Liver (tissue), 9 donors: ENCODE data around the gene SLC2A9. TPM values are rescaled to one million over a fixed set of nuclear protein-coding genes. Genes with fewer than 3 reads are reported as not detected.

Source experiments
- DNase-seq: peaks from one replicate; pipeline ENCODE4 v3.0.0-alpha.2; 2017; ENCODE audit warnings: low spot score
- H3K27ac ChIP-seq, 2 donors: one replicate each; pipeline ENCODE4 v1.7.0; 2013; ENCODE audit warnings: inconsistent platforms in 2 of 2, low read length in 2 of 2, control low read depth in 1 of 2, low read depth in 1 of 2, mild to moderate bottlenecking in 1 of 2
- H3K27me3 ChIP-seq, 4 donors: one replicate each; pipeline versions ENCODE4 v1.6.1 to v1.7.0; 2013; ENCODE audit warnings: low read length in 3 of 4, inconsistent platforms in 1 of 4, mild to moderate bottlenecking in 1 of 4, moderate library complexity in 1 of 4; ENCODE audit not compliant: control insufficient read depth in 4 of 4, insufficient read depth in 4 of 4
- H3K36me3 ChIP-seq, 4 donors: one replicate each; pipeline versions ENCODE4 v1.6.1 to v1.7.0; 2013; ENCODE audit warnings: low read length in 3 of 4, mild to moderate bottlenecking in 3 of 4, low read depth in 1 of 4, moderate library complexity in 1 of 4; ENCODE audit not compliant: control insufficient read depth in 4 of 4, insufficient read depth in 3 of 4
- H3K4me1 ChIP-seq, 4 donors: one replicate each; pipeline versions ENCODE4 v1.6.1 to v1.7.0; 2013; ENCODE audit warnings: low read length in 3 of 4, mild to moderate bottlenecking in 3 of 4, moderate library complexity in 1 of 4; ENCODE audit not compliant: control insufficient read depth in 4 of 4, insufficient read depth in 4 of 4
- H3K4me3 ChIP-seq, 3 donors: one replicate each; pipeline versions ENCODE4 v1.6.1 to v1.7.0; 2013; ENCODE audit warnings: low read length in 3 of 3, control low read depth in 1 of 3, low read depth in 1 of 3, mild to moderate bottlenecking in 1 of 3
- H3K9ac ChIP-seq, 2 donors: one replicate each; pipeline ENCODE4 v1.7.0; 2013; ENCODE audit warnings: low read length in 2 of 2, mild to moderate bottlenecking in 2 of 2, moderate library complexity in 2 of 2, control low read depth in 1 of 2, low read depth in 1 of 2
- H3K9me3 ChIP-seq, 4 donors: one replicate each; pipeline versions ENCODE4 v1.6.1 to v1.7.0; 2013; ENCODE audit warnings: low read length in 3 of 4; ENCODE audit not compliant: control insufficient read depth in 4 of 4
- EGR1 ChIP-seq, 2 donors: IDR thresholded peaks; 2 replicates each; pipeline ENCODE4 v1.6.1; 2016 to 2018; ENCODE audit warnings: antibody characterized with exemption in 2 of 2, low read depth in 2 of 2
- FOXA1 ChIP-seq: IDR thresholded peaks from 2 replicates; pipeline ENCODE4 v1.6.1; 2016; ENCODE audit warnings: antibody characterized with exemption
- GABPA ChIP-seq, 2 donors: IDR thresholded peaks in 1 of 2; conservative IDR thresholded peaks in 1 of 2; 2 replicates each; pipeline ENCODE4 v1.6.1; 2016; ENCODE audit warnings: antibody characterized with exemption in 2 of 2, mild to moderate bottlenecking in 1 of 2, moderate library complexity in 1 of 2
- HNF4A ChIP-seq, 2 donors: conservative IDR thresholded peaks; 2 replicates each; pipeline ENCODE4 v1.6.1; 2016; ENCODE audit warnings: antibody characterized with exemption in 2 of 2, mild to moderate bottlenecking in 2 of 2
- HNF4G ChIP-seq: IDR thresholded peaks from 2 replicates; pipeline ENCODE4 v1.6.1; 2016; ENCODE audit warnings: antibody characterized with exemption
- JUND ChIP-seq, 2 donors: IDR thresholded peaks; 2 replicates each; pipeline ENCODE4 v1.6.1; 2016; ENCODE audit warnings: antibody characterized with exemption in 2 of 2
- MAX ChIP-seq: IDR thresholded peaks from 2 replicates; pipeline ENCODE4 v1.6.1; 2016; ENCODE audit warnings: antibody characterized with exemption
- NR2F2 ChIP-seq: IDR thresholded peaks from 2 replicates; pipeline ENCODE4 v1.6.1; 2016; ENCODE audit warnings: antibody characterized with exemption
- RXRA ChIP-seq, 2 donors: IDR thresholded peaks; 2 replicates each; pipeline ENCODE4 v1.6.1; 2017 to 2018; ENCODE audit warnings: antibody characterized with exemption in 2 of 2, mild to moderate bottlenecking in 1 of 2
- SP1 ChIP-seq: IDR thresholded peaks from 2 replicates; pipeline ENCODE4 v1.6.1; 2018; ENCODE audit warnings: antibody characterized with exemption, mild to moderate bottlenecking
- TAF1 ChIP-seq: conservative IDR thresholded peaks from 2 replicates; pipeline ENCODE4 v1.6.1; 2016; ENCODE audit warnings: antibody characterized with exemption, mild to moderate bottlenecking
- YY1 ChIP-seq: IDR thresholded peaks from 2 replicates; pipeline ENCODE4 v1.6.1; 2016; ENCODE audit warnings: antibody characterized with exemption, mild to moderate bottlenecking
- WGBS: extraction: QIAGEN DNeasy Blood & Tissue Kit; methylation state at CpG from one replicate; pipeline ENCODE4 v1.1.7; 2013; 5-methylcytosine and 5-hydroxymethylcytosine counted together
- polyA plus RNA-seq, 2 donors: library from polyadenylated mRNA; stranded (reverse) in 1 of 2; unstranded in 1 of 2; fragments of 200-250 nt in 1 of 2; fragments of >200 nt in 1 of 2; fragmentation: Nextera tagmentation in 1 of 2; extraction: Ambion mirVana in 1 of 2; gene quantifications; one replicate each; pipeline versions ENCODE4 v1.2.1 to v1.2.3, GENCODE V29; 2013 to 2015
- total RNA-seq, 2 donors: library from RNA; depleted of rRNA; stranded (reverse); fragments of >200 nt; gene quantifications; one replicate each; pipeline ENCODE4 v1.2.3, GENCODE V29; 2014
- TF ChIP-seq, protein P1 (sequence below): fragments of 150-350 bp; IDR thresholded peaks from 2 replicates; pipeline ENCODE4 v1.5.1; 2017; ENCODE audit warnings: improper control_type of control experiment, low read depth, low read length; ENCODE audit not compliant: missing input control
- TF ChIP-seq, protein P2 (sequence below): IDR thresholded peaks from 2 replicates; pipeline ENCODE4 v1.6.1; 2016; ENCODE audit warnings: antibody characterized with exemption
- TF ChIP-seq, protein P3 (sequence below): IDR thresholded peaks from 2 replicates; pipeline ENCODE4 v1.6.1; 2016; ENCODE audit warnings: antibody characterized with exemption, mild to moderate bottlenecking
- donor health status: healthy.
- donor health status: healthy.
- donor health status: healthy.
- donor health status: healthy.
- donor health status: healthy.

SLC2A9 gene
- total and polyA plus RNA-seq, 4 donors: 6.2 to 49.0 (median 21.6) TPM

DNA sequence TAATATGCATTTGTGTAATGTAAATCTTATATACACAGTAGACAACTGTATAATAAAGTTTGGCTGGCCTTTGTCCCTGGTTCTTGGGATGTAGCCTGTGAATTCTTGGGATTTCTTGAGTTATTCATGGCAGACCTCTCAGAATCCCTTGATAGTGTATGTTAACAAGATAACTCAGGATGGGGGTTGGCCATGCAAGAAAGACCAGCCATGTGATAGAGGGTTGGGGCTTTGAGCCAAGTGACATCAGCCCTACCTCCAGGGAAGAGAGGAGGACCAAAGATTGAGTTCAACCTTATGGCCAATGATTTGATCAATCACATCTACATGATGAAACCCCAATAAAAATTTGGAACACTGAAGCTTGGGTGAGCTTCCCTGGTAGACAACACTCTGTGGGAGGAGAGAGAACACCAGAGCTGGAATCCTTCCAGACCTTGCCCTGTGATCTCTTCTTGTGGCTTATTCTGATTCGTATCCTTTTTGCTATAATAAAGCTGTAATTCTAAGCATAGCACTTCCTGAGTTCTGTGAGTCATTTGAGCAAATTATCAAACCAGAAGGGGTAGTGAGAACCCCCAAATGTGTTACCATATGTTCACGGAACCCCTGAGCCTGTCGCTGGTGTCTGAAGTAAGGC, 11.3 kb downstream of the SLC2A9 start:
- no peak for DNase-seq
- Histone ChIP-seq H3K4me3 (no peak overlapping the region), H3K9ac (no peak overlapping the region), H3K27ac (no peak overlapping the region), H3K9me3 (no peaks in the 10 kb centered on the region), H3K36me3 (no peaks in the 10 kb centered on the region), H3K27me3 (no peaks in the 10 kb centered on the region), H3K4me1 (peaks cover 17 to 39% (median 26%) of the 10 kb centered on the region in 4 donors)
- TF ChIP-seq, protein P1, sequence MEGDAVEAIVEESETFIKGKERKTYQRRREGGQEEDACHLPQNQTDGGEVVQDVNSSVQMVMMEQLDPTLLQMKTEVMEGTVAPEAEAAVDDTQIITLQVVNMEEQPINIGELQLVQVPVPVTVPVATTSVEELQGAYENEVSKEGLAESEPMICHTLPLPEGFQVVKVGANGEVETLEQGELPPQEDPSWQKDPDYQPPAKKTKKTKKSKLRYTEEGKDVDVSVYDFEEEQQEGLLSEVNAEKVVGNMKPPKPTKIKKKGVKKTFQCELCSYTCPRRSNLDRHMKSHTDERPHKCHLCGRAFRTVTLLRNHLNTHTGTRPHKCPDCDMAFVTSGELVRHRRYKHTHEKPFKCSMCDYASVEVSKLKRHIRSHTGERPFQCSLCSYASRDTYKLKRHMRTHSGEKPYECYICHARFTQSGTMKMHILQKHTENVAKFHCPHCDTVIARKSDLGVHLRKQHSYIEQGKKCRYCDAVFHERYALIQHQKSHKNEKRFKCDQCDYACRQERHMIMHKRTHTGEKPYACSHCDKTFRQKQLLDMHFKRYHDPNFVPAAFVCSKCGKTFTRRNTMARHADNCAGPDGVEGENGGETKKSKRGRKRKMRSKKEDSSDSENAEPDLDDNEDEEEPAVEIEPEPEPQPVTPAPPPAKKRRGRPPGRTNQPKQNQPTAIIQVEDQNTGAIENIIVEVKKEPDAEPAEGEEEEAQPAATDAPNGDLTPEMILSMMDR: no peak
- TF ChIP-seq MAX (no peak), YY1 (no peak), GABPA (IDR thresholded peaks at IDR 0.05 in 1 of 2, conservative IDR thresholded peaks at IDR 0.05 in 1 of 2) (no peak), RXRA (IDR thresholded peaks at IDR 0.05) (no peak)
- WGBS: 87% methylated on average over 3 of the region's 3 CpGs

- H3K4me1 ChIP-seq: peaks cover 17 to 35% (median 26%) of the 10 kb centered on the region in 4 donors
- WGBS: 81% methylated on average over 3 of the region's 3 CpGs
- TF ChIP-seq, protein P2, sequence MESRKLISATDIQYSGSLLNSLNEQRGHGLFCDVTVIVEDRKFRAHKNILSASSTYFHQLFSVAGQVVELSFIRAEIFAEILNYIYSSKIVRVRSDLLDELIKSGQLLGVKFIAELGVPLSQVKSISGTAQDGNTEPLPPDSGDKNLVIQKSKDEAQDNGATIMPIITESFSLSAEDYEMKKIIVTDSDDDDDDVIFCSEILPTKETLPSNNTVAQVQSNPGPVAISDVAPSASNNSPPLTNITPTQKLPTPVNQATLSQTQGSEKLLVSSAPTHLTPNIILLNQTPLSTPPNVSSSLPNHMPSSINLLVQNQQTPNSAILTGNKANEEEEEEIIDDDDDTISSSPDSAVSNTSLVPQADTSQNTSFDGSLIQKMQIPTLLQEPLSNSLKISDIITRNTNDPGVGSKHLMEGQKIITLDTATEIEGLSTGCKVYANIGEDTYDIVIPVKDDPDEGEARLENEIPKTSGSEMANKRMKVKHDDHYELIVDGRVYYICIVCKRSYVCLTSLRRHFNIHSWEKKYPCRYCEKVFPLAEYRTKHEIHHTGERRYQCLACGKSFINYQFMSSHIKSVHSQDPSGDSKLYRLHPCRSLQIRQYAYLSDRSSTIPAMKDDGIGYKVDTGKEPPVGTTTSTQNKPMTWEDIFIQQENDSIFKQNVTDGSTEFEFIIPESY: no peak
- no peak for TF ChIP-seq FOXA1
- no peak for TF ChIP-seq RXRA (IDR thresholded peaks at IDR 0.05)
- no peak for TF ChIP-seq YY1
- no peak for TF ChIP-seq HNF4A (conservative IDR thresholded peaks at IDR 0.05)
- no peak for TF ChIP-seq EGR1 (IDR thresholded peaks at IDR 0.05; ENCODE audit: low read depth in 2 of 2)
- no peak for TF ChIP-seq GABPA (IDR thresholded peaks at IDR 0.05 in 1 of 2, conservative IDR thresholded peaks at IDR 0.05 in 1 of 2)
- no peak for TF ChIP-seq NR2F2
- no peak for TF ChIP-seq JUND (IDR thresholded peaks at IDR 0.05)
- TF ChIP-seq HNF4G: no peak
- no peak for TF ChIP-seq SP1
- no peak for TF ChIP-seq MAX
- TF ChIP-seq, protein P3, sequence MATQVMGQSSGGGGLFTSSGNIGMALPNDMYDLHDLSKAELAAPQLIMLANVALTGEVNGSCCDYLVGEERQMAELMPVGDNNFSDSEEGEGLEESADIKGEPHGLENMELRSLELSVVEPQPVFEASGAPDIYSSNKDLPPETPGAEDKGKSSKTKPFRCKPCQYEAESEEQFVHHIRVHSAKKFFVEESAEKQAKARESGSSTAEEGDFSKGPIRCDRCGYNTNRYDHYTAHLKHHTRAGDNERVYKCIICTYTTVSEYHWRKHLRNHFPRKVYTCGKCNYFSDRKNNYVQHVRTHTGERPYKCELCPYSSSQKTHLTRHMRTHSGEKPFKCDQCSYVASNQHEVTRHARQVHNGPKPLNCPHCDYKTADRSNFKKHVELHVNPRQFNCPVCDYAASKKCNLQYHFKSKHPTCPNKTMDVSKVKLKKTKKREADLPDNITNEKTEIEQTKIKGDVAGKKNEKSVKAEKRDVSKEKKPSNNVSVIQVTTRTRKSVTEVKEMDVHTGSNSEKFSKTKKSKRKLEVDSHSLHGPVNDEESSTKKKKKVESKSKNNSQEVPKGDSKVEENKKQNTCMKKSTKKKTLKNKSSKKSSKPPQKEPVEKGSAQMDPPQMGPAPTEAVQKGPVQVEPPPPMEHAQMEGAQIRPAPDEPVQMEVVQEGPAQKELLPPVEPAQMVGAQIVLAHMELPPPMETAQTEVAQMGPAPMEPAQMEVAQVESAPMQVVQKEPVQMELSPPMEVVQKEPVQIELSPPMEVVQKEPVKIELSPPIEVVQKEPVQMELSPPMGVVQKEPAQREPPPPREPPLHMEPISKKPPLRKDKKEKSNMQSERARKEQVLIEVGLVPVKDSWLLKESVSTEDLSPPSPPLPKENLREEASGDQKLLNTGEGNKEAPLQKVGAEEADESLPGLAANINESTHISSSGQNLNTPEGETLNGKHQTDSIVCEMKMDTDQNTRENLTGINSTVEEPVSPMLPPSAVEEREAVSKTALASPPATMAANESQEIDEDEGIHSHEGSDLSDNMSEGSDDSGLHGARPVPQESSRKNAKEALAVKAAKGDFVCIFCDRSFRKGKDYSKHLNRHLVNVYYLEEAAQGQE: no peak
- no peak for TF ChIP-seq TAF1
- DNase-seq: no peak
- H3K9me3 ChIP-seq: no peaks in the 10 kb centered on the region
- no peak overlapping the region for H3K27ac ChIP-seq
- no peak overlapping the region for H3K9ac ChIP-seq
- H3K36me3 ChIP-seq: no peaks in the 10 kb centered on the region
- no peaks in the 10 kb centered on the region for H3K27me3 ChIP-seq
- no peak overlapping the region for H3K4me3 ChIP-seq
Measured at GRCh38 chr4:10008609-10009005, 12.7 kb downstream of the SLC2A9 start.
